NK-92 (cell line): ENCODE results near the gene CYB561A3.

Experiments used
- DNase-seq: peaks from one replicate; lab custom pipeline; 2025; ENCODE audit not compliant: unreplicated experiment; lab: John Stamatoyannopoulos, UW

The CYB561A3 gene

DNA sequence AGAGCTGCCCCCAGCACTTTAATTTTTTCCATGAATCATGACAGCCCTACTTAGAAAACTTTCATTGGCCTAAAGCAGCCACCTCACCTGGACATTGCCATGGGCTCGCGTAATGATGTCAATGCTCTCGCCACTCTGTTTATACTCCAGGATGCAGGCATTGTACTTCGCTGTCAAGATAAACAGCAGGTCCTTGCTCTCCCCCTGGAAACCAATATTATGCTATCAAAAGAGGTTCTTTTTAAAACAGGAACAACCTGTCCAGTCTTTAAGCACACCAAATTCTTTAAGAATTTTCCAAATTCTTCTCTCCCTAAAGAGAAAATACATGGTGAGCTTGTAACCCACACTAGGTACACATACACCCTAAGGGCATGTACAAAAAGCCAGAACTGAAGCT is 31.8 kb downstream of the CYB561A3 start:
- no peak for DNase-seq

- no peak for DNase-seq
Measured at GRCh38 chr11:61328351-61328750, 33.3 kb downstream of the CYB561A3 start.

DNA sequence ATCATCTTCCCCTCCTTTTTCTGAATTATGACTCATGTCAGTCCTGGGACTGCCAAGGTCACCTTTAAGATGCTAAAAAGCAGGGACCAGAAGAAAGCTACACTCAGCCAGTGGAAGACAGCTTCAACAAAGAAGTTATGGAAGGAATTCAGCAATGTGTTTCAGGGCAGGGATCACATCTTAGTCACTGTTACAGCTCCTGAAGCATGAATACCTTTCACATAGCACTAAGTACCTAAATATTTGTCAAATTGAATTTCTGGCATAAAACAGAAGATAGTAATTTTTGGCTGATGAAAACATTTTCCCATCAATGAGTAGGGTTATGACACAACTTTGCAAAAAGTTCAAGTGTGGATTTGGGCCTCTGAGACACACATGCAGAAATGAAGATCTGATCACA is 34.0 kb downstream of the CYB561A3 start:
- no peak for DNase-seq

DNA sequence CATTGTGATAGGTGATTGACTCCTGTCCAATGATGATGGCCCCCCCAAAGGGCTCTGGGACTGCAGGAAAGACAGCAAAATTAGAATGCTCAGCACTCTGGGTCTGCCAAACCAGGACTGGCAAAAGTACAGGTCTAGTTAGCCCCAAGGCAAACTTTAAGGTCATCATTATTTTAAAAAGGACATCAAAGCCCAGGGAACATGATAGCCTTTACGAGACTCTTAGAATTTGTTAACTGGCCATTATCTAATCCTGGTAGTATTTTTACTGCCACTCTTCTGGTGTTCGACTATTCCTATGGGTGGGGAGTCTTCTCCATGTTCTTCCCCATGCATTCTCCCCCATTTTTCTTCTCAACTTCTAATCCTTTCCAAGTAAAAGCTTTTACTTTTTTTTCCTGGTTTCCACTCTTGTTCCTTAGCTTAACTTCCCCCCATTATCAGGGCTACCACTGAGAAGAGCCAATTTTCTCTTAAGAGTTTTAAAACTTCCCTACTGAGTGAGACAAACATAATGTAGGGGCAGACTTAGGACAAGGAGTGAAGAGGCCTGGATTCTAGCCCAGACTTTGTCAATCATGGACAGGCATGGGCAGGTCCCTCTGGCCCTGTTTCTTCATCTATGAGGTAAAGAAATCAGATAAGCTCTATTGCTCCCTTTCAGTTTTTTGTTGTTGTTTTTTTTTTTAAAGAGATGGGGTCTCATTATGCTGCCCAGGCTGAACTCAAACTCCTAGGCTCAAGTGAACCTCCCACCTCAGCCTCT is 35.9 kb downstream of the CYB561A3 start:
- no peak for DNase-seq

- no peak for DNase-seq
Measured at GRCh38 chr11:61315260-61315659, 46.4 kb downstream of the CYB561A3 start.

- DNase-seq = no peak
Measured at GRCh38 chr11:61310749-61311148, 50.9 kb downstream of the CYB561A3 start.

DNA sequence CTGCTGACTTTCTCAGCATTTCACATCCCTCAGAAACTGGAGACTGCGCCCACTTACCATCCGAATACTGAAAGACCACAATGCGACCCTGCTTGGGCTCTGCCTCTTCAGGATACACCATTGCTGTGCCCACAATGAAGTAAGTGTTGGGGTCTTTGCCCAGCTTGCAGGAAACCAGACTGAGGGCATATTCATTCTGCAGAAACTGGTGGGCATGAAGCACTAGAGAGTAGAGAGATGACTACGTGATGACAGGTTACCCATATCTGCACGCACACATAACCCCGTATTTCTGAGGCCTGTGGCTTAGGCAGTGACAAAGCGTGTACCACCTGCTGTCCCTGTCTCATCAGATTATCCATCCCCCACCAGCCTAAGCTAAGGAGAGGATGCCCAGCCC is 51.9 kb downstream of the CYB561A3 start:
- no peak for DNase-seq

DNA sequence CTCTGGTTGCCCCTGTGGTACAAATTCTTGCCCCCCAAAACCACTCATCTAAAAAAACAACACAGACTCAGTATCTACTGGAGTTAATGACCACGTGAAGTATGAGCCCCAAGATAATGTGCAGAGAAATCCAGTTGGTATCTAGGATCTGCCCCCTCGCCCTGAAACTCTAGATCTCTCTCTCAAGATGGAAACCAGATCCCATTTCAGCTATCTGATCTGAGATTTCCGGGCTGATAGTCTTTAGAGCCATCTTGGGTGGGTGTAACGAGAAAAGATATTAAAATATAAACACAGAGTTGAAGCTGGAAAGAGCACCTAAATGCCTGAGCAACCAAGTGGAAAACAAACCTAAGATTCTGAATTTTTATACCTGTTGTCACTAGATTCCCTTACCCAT is 52.5 kb downstream of the CYB561A3 start:
- no peak for DNase-seq

- DNase-seq = no peak
Measured at GRCh38 chr11:61307354-61307753, 54.3 kb downstream of the CYB561A3 start.

- no peak for DNase-seq
Measured at GRCh38 chr11:61306221-61306620, 55.5 kb downstream of the CYB561A3 start.

- DNase-seq = no peak
Measured at GRCh38 chr11:61305417-61305816, 56.3 kb downstream of the CYB561A3 start.

GRCh38 chr11:61303725-61304124 is 58.0 kb downstream of the CYB561A3 start:
- no peak for DNase-seq

GRCh38 chr11:61302550-61302949 is 59.1 kb downstream of the CYB561A3 start:
- DNase-seq = no peak
